Osteoblast (primary cell): ENCODE measurements around the gene LSP1. TPM values are rescaled to one million over a fixed set of nuclear protein-coding genes. Genes with fewer than 3 reads are reported as not detected.

Experiments
- DNase-seq: peaks from one replicate; pipeline ENCODE4 v3.0.0; 2011; ENCODE audit warnings: low spot score, mixed read lengths; ENCODE audit not compliant: insufficient read length; ENCODE audit errors: missing footprints
- H2AFZ ChIP-seq: 2 replicates; pipeline ENCODE4 v1.6.0; 2011; ENCODE audit warnings: mild to moderate bottlenecking, low read length
- H3K27ac ChIP-seq: 2 replicates; pipeline ENCODE4 v1.5.1; 2011; ENCODE audit warnings: mild to moderate bottlenecking, low read depth, low read length, moderate library complexity
- H3K27me3 ChIP-seq: 2 replicates; pipeline ENCODE4 v1.6.0; 2012; ENCODE audit warnings: mild to moderate bottlenecking, control low read depth, inconsistent platforms, low read length, moderate library complexity; ENCODE audit not compliant: insufficient read depth
- H3K36me3 ChIP-seq: 2 replicates; pipeline ENCODE4 v1.5.1; 2011; ENCODE audit warnings: mild to moderate bottlenecking, low read length, control low read depth, moderate library complexity; ENCODE audit not compliant: insufficient read depth
- H3K4me1 ChIP-seq: 2 replicates; pipeline ENCODE4 v1.5.1; 2011; ENCODE audit warnings: mild to moderate bottlenecking, low read length, control low read depth, moderate library complexity; ENCODE audit not compliant: insufficient read depth
- H3K4me2 ChIP-seq: 2 replicates; pipeline ENCODE4 v1.6.0; 2011; ENCODE audit warnings: mild to moderate bottlenecking, low read length; ENCODE audit not compliant: insufficient read depth
- H3K4me3 ChIP-seq: fragments of 200-600 bp; sonication (generic); 3 replicates; pipeline ENCODE4 v1.5.1; 2012; ENCODE audit warnings: mild to moderate bottlenecking, low read length, inconsistent platforms; ENCODE audit not compliant: insufficient read depth
- H3K79me2 ChIP-seq: 2 replicates; pipeline ENCODE4 v1.6.0; 2012; ENCODE audit warnings: mild to moderate bottlenecking, low read length, control low read depth, inconsistent platforms; ENCODE audit not compliant: insufficient read depth
- H3K9me3 ChIP-seq: 2 replicates; pipeline ENCODE4 v1.5.1; 2011; ENCODE audit warnings: low read depth, low read length, control low read depth
- H4K20me1 ChIP-seq: 2 replicates; pipeline ENCODE4 v1.6.0; 2012; ENCODE audit warnings: mild to moderate bottlenecking, low read length, control low read depth; ENCODE audit not compliant: insufficient read depth
- total RNA-seq: library from RNA; depleted of rRNA; stranded (reverse); fragments of >200 nt; gene quantifications from 2 replicates; pipeline ENCODE4 v1.2.3, GENCODE V29; 2012
- TF ChIP-seq, protein P1 (sequence below): IDR thresholded peaks from 2 replicates; pipeline ENCODE4 v1.5.1; 2011; ENCODE audit warnings: mild to moderate bottlenecking, low read depth, low read length, moderate library complexity; ENCODE audit errors: extremely low read depth

LSP1 gene
- total RNA-seq, 1 donor = 54.6 TPM

DNA sequence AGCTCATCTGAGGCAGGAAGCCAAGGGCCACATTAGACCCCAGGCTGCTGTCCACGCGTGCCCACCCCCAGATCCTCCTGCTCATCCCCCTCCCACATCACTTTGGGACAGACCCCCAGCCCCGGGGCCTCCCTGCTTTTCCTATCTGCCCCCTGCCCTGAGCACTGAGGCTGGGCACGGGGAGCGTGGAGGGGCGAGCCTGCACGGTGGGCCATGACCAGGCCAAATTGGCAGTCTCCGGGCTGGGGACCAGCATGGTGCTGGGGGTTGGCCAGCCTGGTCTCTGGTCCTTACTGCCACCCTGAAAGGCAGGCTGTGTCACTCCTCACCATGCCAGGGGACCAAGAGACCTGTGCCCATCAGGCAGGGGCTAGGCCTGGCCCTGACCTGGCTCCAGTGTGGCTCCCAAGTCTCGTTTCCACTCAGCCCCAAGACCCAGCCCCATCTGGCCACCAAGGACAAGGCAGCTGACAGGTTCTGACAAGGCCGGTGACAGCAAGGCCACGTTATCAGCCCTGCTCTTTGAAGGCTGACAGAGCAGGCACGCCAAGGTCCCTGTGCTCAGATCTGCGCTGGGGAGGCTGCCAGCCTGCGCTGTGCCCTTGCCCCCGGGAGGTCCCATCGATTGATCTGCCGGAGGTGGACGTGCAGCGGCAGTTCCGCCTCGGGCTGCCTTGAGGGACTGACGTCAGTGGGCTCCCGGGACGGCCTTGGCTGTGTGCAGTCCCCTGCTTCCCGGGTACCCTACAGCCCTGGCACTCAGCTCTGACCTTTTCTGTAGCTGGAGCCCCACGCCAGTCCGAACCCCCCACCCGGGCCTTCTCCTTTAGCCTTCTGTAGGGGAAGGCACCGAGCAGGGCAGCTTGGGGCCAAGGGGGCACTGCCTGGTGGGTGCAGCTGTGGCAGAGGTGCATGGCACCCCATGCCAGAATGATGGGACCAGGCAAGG, 10.5 kb upstream of the LSP1 start:
- no peaks in the 10 kb centered on the region for H3K27me3 ChIP-seq
- H3K4me2 ChIP-seq = no peak overlapping the region
- TF ChIP-seq, protein P1, sequence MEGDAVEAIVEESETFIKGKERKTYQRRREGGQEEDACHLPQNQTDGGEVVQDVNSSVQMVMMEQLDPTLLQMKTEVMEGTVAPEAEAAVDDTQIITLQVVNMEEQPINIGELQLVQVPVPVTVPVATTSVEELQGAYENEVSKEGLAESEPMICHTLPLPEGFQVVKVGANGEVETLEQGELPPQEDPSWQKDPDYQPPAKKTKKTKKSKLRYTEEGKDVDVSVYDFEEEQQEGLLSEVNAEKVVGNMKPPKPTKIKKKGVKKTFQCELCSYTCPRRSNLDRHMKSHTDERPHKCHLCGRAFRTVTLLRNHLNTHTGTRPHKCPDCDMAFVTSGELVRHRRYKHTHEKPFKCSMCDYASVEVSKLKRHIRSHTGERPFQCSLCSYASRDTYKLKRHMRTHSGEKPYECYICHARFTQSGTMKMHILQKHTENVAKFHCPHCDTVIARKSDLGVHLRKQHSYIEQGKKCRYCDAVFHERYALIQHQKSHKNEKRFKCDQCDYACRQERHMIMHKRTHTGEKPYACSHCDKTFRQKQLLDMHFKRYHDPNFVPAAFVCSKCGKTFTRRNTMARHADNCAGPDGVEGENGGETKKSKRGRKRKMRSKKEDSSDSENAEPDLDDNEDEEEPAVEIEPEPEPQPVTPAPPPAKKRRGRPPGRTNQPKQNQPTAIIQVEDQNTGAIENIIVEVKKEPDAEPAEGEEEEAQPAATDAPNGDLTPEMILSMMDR = no peak
- H3K9me3 ChIP-seq = no peaks in the 10 kb centered on the region
- H3K36me3 ChIP-seq = no peaks in the 10 kb centered on the region
- H3K4me3 ChIP-seq = no peak overlapping the region
- no peak overlapping the region for H3K27ac ChIP-seq
- DNase-seq = no peak
- no peaks in the 10 kb centered on the region for H4K20me1 ChIP-seq
- no peak overlapping the region for H2AFZ ChIP-seq
- H3K79me2 ChIP-seq = no peaks in the 10 kb centered on the region
- no peaks in the 10 kb centered on the region for H3K4me1 ChIP-seq

DNA sequence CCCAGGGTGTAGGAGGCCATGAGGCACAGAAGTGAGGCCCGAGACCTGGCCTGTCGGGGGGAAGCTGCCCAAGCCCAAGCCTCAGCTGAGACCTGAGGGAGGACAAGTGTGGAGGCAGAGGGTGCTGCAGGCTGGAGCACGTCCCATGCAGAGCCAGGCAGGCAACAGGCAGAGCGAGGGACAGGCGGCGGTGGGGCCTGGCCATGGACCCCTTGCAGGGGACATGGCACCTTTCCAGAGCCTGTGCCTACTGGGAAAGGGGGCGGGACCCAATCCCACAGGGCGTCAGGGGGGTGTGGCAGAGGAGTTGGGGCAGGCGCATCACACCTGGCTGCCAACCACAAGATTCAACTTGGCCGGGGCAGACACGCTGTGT, 9.8 kb upstream of the LSP1 start:
- DNase-seq = no peak
- TF ChIP-seq, protein P1 = no peak
- H2AFZ ChIP-seq = no peak overlapping the region
- no peaks in the 10 kb centered on the region for H3K27me3 ChIP-seq
- no peaks in the 10 kb centered on the region for H3K36me3 ChIP-seq
- no peak overlapping the region for H3K4me3 ChIP-seq
- H3K4me1 ChIP-seq = no peaks in the 10 kb centered on the region
- no peak overlapping the region for H3K4me2 ChIP-seq
- no peaks in the 10 kb centered on the region for H3K9me3 ChIP-seq
- H3K79me2 ChIP-seq = no peaks in the 10 kb centered on the region
- H4K20me1 ChIP-seq = no peaks in the 10 kb centered on the region
- H3K27ac ChIP-seq = no peak overlapping the region

DNA sequence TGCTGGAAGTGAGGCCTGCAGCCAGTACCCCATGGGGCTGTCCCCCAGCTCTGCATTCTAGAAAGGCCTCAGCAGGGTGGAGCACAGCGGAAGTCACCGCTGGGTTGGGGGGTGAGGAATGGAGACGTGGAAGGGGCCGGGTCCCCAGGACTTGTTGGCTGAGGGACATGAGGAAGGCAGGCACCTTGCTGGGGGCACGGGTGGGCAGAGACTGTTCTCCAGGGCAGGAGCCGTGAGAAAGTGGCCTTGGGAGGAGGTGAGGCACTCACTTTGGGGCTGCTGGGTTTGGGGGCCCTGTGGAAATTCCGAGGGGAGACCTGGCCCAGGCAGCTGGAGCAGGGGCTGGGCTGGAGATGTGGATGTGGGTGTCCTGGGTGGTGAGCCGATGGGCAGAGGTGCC, 9.1 kb upstream of the LSP1 start:
- H3K27ac ChIP-seq = no peak overlapping the region
- DNase-seq = no peak
- no peaks in the 10 kb centered on the region for H4K20me1 ChIP-seq
- H3K4me2 ChIP-seq = no peak overlapping the region
- H3K27me3 ChIP-seq = no peaks in the 10 kb centered on the region
- H3K36me3 ChIP-seq = no peaks in the 10 kb centered on the region
- H3K9me3 ChIP-seq = no peaks in the 10 kb centered on the region
- no peak overlapping the region for H3K4me3 ChIP-seq
- no peak overlapping the region for H2AFZ ChIP-seq
- no peaks in the 10 kb centered on the region for H3K79me2 ChIP-seq
- no peaks in the 10 kb centered on the region for H3K4me1 ChIP-seq
- TF ChIP-seq, protein P1 = no peak

DNA sequence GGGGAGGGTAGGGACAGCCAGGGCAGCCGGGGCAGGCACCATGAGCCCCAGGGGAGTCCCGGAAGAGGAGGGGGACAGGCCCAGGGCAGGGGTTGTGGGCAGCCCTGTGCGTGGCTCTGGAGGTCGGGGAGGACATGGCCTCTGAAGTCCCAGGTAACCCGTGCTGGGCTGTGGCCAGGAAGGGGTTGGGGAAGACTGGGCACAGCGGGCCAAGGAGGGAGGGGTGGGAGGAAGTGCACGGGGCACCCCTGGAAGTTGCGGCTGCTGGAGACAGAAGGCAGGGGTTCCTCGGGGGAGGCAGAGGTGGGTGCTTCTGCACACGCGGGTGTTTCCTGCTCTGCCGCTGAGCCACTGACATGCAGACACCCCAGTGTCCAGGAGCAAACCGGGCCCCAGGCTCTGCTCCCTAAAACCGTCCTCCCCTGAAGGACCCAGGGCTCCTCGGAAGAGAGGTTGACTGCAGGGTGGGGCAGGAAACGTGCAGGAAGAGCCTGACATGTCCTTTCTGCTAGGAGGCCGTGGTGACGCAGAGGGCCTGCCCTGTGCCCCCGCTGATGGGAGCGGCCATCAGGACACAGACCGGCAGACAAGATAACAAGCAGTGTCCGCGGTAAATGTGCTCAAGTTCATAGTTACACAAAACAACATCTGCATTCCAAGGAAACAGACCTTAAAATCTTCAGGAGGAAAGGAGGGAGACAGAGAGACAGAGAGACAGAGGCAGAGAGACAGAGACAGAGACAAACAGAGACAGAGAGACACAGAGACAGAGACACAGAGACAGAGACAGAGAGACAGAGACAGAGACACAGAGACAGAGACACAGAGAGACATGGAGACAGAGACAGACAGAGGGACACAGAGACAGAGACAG, 8.4 kb upstream of the LSP1 start:
- no peak overlapping the region for H3K27ac ChIP-seq
- H3K4me3 ChIP-seq = no peak overlapping the region
- no peaks in the 10 kb centered on the region for H3K4me1 ChIP-seq
- no peak overlapping the region for H3K4me2 ChIP-seq
- no peaks in the 10 kb centered on the region for H3K9me3 ChIP-seq
- TF ChIP-seq, protein P1 = no peak
- no peaks in the 10 kb centered on the region for H4K20me1 ChIP-seq
- DNase-seq = no peak
- H3K79me2 ChIP-seq = no peaks in the 10 kb centered on the region
- H3K36me3 ChIP-seq = no peaks in the 10 kb centered on the region
- no peak overlapping the region for H2AFZ ChIP-seq
- H3K27me3 ChIP-seq = no peaks in the 10 kb centered on the region
